ENCODE results near the gene DROSHA.

Gene DROSHA

GRCh38 chr5:31477516-31477915 is 54.4 kb downstream of the DROSHA start:
- no peaks in the 10 kb centered on the region for H3K79me2 ChIP-seq (ENCODE audit: insufficient read depth, low read depth)
- H3K4me1 ChIP-seq (ENCODE audit: low read depth, poor library complexity, severe bottlenecking) = no peaks in the 10 kb centered on the region
- TF ChIP-seq CTCF (conservative IDR thresholded peaks at IDR 0.05; ENCODE audit: low read depth, low read length) = no peak
- H3K27ac ChIP-seq = no peak overlapping the region
- H3K4me3 ChIP-seq (IDR thresholded peaks at IDR 0.05; ENCODE audit: insufficient read depth, low read depth, low read length) = no peak overlapping the region
- H2AFZ ChIP-seq (ENCODE audit: low read depth) = no peak overlapping the region
- no peaks in the 10 kb centered on the region for H3K27me3 ChIP-seq (ENCODE audit: insufficient read depth, low read depth)
- H3K36me3 ChIP-seq (ENCODE audit: insufficient read depth) = no peaks in the 10 kb centered on the region
- H3K9ac ChIP-seq = no peak overlapping the region
- no peaks in the 10 kb centered on the region for H4K20me1 ChIP-seq (ENCODE audit: insufficient read depth)
- H3K4me2 ChIP-seq = no peak overlapping the region

DNA sequence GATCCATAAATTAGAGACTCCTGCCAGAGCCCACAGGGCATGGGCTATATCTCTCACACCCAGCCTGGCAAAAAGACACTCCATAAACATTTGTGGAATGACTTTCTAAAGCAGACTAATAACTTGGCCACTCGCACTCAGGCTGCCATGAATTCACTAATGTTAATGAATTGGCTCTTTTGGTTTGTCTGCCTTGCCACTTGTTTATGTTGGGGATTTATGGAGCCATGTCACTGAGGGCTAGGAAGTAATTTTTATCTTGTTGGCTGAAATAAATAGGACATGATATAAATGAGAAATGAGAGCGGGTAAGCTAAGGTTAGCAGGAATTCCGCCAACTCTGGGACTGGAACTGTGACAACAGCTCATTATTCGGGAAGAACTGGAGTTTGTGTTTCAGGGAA is 55.2 kb downstream of the DROSHA start:
- H3K27me3 ChIP-seq (ENCODE audit: insufficient read depth, low read depth) = no peaks in the 10 kb centered on the region
- TF ChIP-seq CTCF (conservative IDR thresholded peaks at IDR 0.05; ENCODE audit: low read depth, low read length) = no peak
- no peaks in the 10 kb centered on the region for H4K20me1 ChIP-seq (ENCODE audit: insufficient read depth)
- H3K4me2 ChIP-seq = no peak overlapping the region
- H3K27ac ChIP-seq = no peak overlapping the region
- no peaks in the 10 kb centered on the region for H3K4me1 ChIP-seq (ENCODE audit: low read depth, poor library complexity, severe bottlenecking)
- H3K9ac ChIP-seq = no peak overlapping the region
- H2AFZ ChIP-seq (ENCODE audit: low read depth) = no peak overlapping the region
- H3K36me3 ChIP-seq (ENCODE audit: insufficient read depth) = no peaks in the 10 kb centered on the region
- H3K4me3 ChIP-seq (IDR thresholded peaks at IDR 0.05; ENCODE audit: insufficient read depth, low read depth, low read length) = no peak overlapping the region
- no peaks in the 10 kb centered on the region for H3K79me2 ChIP-seq (ENCODE audit: insufficient read depth, low read depth)

DNA sequence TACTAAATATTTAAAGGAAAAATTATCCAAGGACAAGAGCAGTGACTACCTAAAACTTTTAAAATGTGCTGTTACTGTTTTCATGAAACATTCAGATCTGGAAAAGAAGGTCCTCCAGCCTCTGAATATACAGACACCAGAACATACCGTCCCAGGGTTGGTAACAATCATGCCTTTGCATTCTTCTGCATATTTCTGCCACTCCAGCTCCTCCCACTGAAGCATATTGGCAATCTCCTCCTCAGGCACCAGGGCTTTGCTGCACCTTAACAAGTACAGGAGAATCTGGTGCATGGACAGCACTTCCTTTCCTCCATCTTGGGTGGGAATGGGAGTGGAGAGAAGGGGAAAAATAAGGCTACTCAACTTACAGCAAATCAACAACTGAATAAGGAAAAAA is 60.0 kb downstream of the DROSHA start:
- no peak overlapping the region for H2AFZ ChIP-seq (ENCODE audit: low read depth)
- no peak overlapping the region for H3K9ac ChIP-seq
- no peaks in the 10 kb centered on the region for H3K27me3 ChIP-seq (ENCODE audit: insufficient read depth, low read depth)
- no peaks in the 10 kb centered on the region for H3K36me3 ChIP-seq (ENCODE audit: insufficient read depth)
- H3K4me2 ChIP-seq = no peak overlapping the region
- H3K4me3 ChIP-seq (IDR thresholded peaks at IDR 0.05; ENCODE audit: insufficient read depth, low read depth, low read length) = no peak overlapping the region
- TF ChIP-seq CTCF (conservative IDR thresholded peaks at IDR 0.05; ENCODE audit: low read depth, low read length) = no peak
- H3K79me2 ChIP-seq (ENCODE audit: insufficient read depth, low read depth) = no peaks in the 10 kb centered on the region
- no peaks in the 10 kb centered on the region for H3K4me1 ChIP-seq (ENCODE audit: low read depth, poor library complexity, severe bottlenecking)
- no peak overlapping the region for H3K27ac ChIP-seq
- H4K20me1 ChIP-seq (ENCODE audit: insufficient read depth) = no peaks in the 10 kb centered on the region

GRCh38 chr5:31471040-31471439 is 60.9 kb downstream of the DROSHA start:
- Histone ChIP-seq H3K4me1 (ENCODE audit: low read depth, poor library complexity, severe bottlenecking) (no peaks in the 10 kb centered on the region), H3K9ac (no peak overlapping the region), H3K27me3 (ENCODE audit: insufficient read depth, low read depth) (no peaks in the 10 kb centered on the region), H3K36me3 (ENCODE audit: insufficient read depth) (no peaks in the 10 kb centered on the region), H4K20me1 (ENCODE audit: insufficient read depth) (no peaks in the 10 kb centered on the region), H3K79me2 (ENCODE audit: insufficient read depth, low read depth) (no peaks in the 10 kb centered on the region), H3K27ac (no peak overlapping the region), H3K4me2 (no peak overlapping the region), H3K4me3 (IDR thresholded peaks at IDR 0.05; ENCODE audit: insufficient read depth, low read depth, low read length) (no peak overlapping the region), H2AFZ (ENCODE audit: low read depth) (no peak overlapping the region)
- no peak for TF ChIP-seq CTCF (conservative IDR thresholded peaks at IDR 0.05; ENCODE audit: low read depth, low read length)

- Histone ChIP-seq H3K27me3 (ENCODE audit: insufficient read depth, low read depth) (no peaks in the 10 kb centered on the region), H3K4me1 (ENCODE audit: low read depth, poor library complexity, severe bottlenecking) (no peaks in the 10 kb centered on the region), H2AFZ (ENCODE audit: low read depth) (no peak overlapping the region), H3K9ac (no peak overlapping the region), H3K27ac (no peak overlapping the region), H4K20me1 (ENCODE audit: insufficient read depth) (no peaks in the 10 kb centered on the region), H3K4me2 (no peak overlapping the region), H3K79me2 (ENCODE audit: insufficient read depth, low read depth) (no peaks in the 10 kb centered on the region), H3K36me3 (ENCODE audit: insufficient read depth) (no peaks in the 10 kb centered on the region), H3K4me3 (IDR thresholded peaks at IDR 0.05; ENCODE audit: insufficient read depth, low read depth, low read length) (no peak overlapping the region)
- TF ChIP-seq CTCF (conservative IDR thresholded peaks at IDR 0.05; ENCODE audit: low read depth, low read length) = no peak
Observed at GRCh38 chr5:31470608-31471007, 61.3 kb downstream of the DROSHA start.
